Measurements from ENCODE around the gene TMEM132D. TPM values are rescaled to one million over a fixed set of nuclear protein-coding genes. Genes with fewer than 3 reads are reported as not detected.

TMEM132D gene
- total RNA-seq, 1 donor from 2014 or later: not detected

- intact Hi-C loops (cut with micrococcal nuclease): no loop called here
Observed at GRCh38 chr12:129195081-129195480, 708.7 kb downstream of the TMEM132D start.

DNA sequence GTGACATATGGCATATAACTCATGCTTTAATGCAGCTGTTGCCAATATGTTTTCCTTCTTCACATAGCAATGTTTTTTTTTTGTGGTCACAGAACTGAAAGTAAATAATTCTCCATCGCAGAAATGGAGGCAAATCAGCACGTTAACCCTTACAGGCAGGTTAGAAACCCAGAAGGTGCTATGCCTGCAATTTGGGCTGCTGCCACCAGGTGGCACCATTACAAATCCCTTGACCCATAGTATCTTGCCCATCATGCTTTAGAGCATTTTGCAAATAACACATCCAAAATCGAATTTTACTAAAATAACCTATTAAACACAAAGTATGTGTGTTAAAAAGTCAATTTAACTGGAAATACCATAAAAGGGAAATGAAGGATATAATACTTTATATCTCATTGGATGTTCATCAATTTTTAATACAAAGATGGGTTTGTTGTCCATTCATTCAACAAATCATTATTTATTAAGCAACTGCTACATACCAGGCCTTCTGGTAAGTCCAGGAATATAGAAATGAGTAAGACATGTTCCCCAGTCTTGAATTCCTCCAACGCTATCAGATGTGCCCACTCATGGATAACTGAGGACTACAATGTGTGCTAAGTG, 710.5 kb downstream of the TMEM132D start:
- intact Hi-C loops (cut with micrococcal nuclease): loop anchor here (2.0 to 5.0 kb wide), 3 partner anchors 717 to 1144 kb away; partner anchors contain the start of gene PIWIL1

DNA sequence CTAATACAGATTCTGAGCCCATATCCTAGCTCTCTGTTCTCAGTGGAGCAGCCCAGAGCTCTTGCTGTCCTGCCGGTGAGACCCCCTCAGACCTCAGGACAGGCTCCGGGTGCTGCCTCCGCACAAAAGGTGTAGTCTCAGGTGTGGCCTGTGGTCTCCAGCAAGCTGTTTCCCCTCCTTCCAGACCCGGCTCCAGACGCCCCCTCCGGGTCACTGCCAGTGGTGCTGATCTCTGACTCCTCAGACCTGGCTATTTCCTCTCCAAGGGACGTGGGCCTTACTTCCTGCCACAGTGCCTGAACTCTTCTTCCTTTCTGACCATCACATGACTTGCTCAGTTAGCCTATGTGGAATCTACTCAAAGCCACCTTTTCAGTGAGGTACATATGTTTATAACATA, 713.0 kb downstream of the TMEM132D start:
- intact Hi-C loops (cut with micrococcal nuclease): loop anchor here (5.0 kb wide), 1 partner anchor 1146 kb away; the partner anchor contains the start of gene PIWIL1

DNA sequence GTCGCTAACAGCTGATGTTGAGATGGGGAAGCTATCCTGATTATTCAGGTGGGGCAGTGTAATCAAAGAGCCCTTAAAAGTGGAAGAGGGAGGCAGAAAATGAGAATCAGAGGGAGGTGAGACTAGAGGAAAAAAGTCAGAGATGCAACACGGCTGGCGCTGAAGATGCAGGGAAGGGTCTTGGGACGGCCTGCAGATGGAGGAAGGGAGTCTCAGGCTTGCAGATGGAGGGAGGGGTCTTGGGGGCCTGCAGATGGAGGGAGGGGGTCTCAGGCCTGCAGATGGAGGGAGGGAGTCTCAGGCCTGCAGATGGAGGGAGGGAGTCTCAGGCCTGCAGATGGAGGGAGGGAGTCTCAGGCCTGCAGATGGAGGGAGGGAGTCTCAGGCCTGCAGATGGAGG, 713.9 kb downstream of the TMEM132D start:
- intact Hi-C loops (cut with micrococcal nuclease): loop anchor here (5.0 kb wide), 1 partner anchor 1147 kb away; the partner anchor contains the start of gene PIWIL1

DNA sequence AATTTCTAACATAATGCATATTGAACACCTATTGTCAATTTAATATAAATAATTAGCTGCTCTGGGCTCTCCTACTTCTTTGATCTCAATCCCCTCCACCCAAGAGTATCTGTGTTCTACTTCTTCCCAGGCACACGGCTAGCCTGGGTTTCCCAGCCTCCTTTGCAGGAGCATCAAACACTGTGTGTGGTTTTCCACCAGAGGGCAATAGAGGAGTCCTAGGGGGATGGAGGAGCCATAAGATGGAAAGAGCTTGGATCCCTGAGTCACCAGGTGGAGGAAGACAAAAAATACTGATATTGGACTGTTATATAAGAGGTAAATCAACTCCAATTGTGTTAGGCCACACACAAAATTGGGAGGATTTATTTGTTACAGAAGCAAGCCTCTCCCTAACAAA, 716.9 kb downstream of the TMEM132D start:
- intact Hi-C loops (cut with micrococcal nuclease): no loop called here

DNA sequence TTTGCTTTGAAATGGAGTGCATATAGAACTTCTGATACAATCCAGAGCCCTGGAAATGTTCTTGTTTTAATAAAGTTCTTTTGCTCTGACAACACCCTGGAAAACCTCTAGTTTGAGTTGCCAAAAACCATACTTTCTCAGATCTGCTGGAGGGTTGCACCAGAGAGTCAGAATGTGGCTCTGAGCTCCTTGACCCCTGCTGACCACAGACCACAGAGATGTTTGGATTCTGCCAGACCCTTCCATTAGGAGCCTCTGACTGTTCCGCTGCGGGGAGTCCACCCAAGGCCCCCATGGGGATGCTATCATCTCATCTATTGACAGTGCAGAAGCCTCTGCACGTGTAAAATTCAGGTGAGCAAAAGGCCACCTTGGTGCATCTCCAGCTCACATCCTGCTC, 718.0 kb downstream of the TMEM132D start:
- intact Hi-C loops (cut with micrococcal nuclease): no loop called here

- intact Hi-C loops (cut with micrococcal nuclease): no loop called here
Observed at GRCh38 chr12:129184127-129184928, 719.5 kb downstream of the TMEM132D start.

DNA sequence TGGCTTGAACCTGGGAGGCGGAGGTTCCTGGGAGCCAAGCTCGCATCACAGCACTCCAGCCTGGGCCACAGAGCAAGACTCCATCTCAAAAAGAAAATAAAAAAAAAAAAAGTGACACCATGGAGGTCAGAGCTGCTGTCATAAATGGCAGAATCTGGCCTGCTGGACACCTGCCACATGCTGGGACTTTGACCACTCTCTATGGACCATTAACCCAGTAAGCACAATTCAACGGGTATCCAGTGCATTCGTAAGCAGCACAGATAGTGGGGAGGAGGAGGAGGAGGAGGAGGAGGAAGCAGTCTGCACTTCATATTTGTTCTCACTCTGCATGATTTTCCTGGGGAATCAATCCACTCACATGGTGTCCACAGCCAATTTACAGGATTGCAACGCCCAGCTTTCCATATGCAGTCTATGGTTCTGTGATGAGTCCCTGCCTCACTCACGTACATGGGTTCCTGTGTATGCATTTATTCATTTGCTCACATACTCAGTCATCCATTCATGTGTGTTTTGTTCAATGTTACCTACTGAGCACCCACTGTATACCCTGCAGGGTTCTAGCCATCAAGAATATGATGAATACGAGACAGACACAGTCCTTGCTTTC, 723.8 kb downstream of the TMEM132D start:
- intact Hi-C loops (cut with micrococcal nuclease): no loop called here

DNA sequence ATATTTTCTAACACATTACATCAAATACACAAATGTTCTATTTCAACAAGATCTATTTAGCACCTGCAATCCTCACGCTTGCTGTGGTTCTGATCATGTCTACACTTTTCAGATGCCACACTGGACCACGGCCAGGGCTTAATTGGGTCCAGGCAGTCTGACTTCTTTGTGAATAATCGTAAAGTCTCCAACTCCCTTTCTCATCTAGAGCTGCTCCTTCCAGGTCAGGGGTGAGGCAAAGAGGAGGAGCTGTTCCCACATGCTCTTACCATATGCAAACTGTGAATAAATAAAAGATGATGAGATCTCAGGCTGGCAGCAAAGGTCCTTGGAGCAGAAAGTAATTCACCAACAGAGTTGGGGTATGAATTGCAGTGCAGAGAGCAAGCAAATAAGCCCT, 733.9 kb downstream of the TMEM132D start:
- intact Hi-C loops (cut with micrococcal nuclease): no loop called here

DNA sequence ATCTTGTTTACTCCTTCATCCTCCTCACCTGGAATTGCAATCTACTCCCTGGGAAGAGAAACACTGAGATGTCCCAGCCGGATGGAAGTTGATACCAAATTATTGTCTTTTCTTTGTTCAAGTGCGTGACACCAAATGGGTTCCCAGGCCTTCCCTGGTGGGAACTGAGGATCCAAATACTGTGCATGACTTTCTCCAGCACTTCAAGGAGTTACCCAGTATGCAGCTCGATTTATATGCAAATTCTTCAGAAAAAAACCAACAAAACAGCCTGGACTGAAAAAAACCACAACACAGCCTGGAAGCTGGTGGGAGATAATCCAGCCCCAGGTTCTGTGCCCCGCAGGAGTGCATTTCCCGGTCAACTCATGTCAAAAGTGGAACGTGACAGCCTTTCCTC, 740.0 kb downstream of the TMEM132D start:
- intact Hi-C loops (cut with micrococcal nuclease): no loop called here

DNA sequence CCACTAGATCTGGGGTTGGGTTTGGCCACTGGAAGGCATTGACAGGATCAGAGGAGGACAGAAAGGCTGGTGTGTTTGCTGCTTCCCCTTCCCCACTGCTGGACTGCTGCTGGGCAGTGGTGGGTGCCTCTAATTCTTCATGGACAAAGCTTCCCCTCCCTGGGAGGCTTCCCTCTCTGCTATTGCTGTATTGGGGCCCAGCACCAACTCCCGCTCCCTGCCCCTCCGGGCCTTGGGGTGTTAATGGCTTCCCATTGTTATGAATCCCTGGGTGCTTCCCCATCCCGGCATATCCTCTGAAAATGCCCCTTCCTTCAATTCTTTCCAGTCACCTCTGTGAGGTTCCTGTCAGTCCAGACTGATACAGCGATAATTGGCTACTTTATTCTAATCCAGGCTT, 740.4 kb downstream of the TMEM132D start:
- intact Hi-C loops (cut with micrococcal nuclease): no loop called here

DNA sequence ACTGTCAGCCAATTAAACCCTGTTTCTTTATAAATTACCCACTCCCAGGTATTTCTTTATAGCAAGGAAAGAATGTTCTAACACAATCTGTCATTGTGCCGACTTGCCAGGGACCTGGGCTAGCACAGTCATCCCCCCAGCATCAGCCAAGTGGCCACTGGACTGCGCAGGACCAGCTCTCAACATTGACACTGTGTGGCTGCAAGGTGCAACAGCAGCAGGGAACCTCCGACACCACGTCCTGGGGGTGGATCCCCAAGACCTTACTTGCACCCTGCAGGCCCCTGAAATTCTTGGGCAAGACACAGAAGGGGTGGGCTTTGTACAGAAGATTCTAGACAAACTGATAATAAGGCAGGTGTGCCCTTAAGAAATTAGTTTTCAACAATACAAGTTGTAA, 741.0 kb downstream of the TMEM132D start:
- intact Hi-C loops (cut with micrococcal nuclease): no loop called here

GRCh38 chr12:129161511-129161910, 742.3 kb downstream of the TMEM132D start:
- intact Hi-C loops (cut with micrococcal nuclease): no loop called here

DNA sequence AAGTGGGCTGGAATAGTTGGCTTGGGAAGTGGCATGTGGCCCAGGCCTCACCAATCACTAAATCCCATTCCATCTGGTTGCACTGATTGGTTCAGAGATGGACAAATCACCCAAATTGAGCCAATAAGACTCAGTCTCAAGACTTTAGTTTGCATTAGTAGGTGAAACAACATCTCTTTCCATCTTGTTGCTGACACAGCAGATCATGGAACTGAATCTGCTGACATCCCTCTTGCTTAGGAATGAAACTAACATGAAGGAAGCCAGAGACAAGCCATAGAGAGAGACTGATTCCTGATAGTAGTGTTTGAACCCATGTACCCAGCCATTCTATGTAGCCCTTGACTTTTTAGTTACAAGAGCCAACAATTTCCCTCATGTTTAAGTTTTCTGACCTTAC, 743.5 kb downstream of the TMEM132D start:
- intact Hi-C loops (cut with micrococcal nuclease): no loop called here

GRCh38 chr12:129152351-129153104, 751.3 kb downstream of the TMEM132D start:
- intact Hi-C loops (cut with micrococcal nuclease): no loop called here

GRCh38 chr12:129150721-129151120, 753.1 kb downstream of the TMEM132D start:
- intact Hi-C loops (cut with micrococcal nuclease): no loop called here

GRCh38 chr12:129145381-129145780, 758.4 kb downstream of the TMEM132D start:
- intact Hi-C loops (cut with micrococcal nuclease): no loop called here

- intact Hi-C loops (cut with micrococcal nuclease): no loop called here
Observed at GRCh38 chr12:129138776-129139175, 765.0 kb downstream of the TMEM132D start.

DNA sequence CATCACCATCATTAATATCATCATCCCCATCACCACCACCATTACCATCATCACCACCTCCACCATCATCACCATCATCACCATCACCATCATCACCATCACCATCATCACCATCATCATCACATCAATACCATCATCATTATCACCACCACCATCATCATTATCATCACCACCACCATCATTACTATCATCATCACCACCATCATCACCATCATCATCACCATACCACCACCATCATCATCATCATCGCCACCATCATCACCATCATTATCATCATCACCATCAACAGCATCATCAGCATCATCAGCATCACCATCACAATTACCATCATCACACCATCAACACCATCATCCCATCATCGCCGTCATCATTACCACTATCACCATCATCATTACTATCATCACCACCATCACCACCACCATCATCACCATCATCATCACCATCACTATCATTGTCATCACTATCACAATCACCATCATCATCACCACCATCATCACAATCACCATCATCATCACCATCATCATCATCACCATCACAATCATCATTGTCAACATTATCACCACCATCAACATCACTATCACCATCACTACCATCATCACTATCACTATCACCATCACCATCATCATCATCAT, 767.0 kb downstream of the TMEM132D start:
- intact Hi-C loops (cut with micrococcal nuclease): no loop called here

- intact Hi-C loops (cut with micrococcal nuclease): no loop called here
Observed at GRCh38 chr12:129127771-129128170, 776.1 kb downstream of the TMEM132D start.

DNA sequence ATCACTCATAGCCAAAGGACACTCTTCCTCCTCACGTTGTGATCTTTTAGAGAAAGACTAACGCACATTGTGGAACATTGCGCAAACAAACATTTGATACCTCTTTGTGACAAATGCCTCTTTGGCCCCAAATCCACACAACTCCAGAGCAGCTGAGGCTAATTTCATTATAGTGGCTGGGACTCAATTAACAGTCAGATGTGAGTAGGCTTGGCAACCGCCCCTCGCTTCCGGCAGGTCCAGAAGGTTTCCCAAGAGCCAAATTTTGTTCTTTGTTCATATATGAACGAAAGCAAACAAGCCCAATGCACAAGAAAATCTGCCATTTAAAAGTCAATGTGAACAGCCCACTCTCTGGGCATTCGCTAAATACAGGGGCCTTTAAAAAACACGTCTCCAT, 776.6 kb downstream of the TMEM132D start:
- intact Hi-C loops (cut with micrococcal nuclease): no loop called here

Data from T-helper 1 cell treated with Interleukin-12 subunit alpha and Interleukin-12 subunit beta and Interleukin-4 antibody, amounts not matched to agents 30 ng/mL and 1 ng/mL, for 36 hours (primary cell).